Upper lobe of left lung (tissue), 6 donors: ENCODE data around the gene CXCR1. TPM values are rescaled to one million over a fixed set of nuclear protein-coding genes. Genes with fewer than 3 reads are reported as not detected.
"Not testable (repeated sequence)": the region's sequence is repeated elsewhere in the genome, so short reads cannot be mapped to it uniquely, and the experiment has no call there.

Experiments used
- ATAC-seq, 2 donors: fragments of 200-7000 bp; cut with Tn5 transposase; one replicate each; pipeline ENCODE4 v1.9.1; 2022; ENCODE audit warnings: mild to moderate bottlenecking in 2 of 2, moderate library complexity in 2 of 2; ENCODE audit not compliant: low FRiP score in 2 of 2
- DNase-seq, 2 donors: peaks; one replicate each; pipeline ENCODE4 v3.0.0-alpha.2; 2019 to 2020
- H3K27ac ChIP-seq, 4 donors: fragments of 200-600 bp; sonication (generic); one replicate each; pipeline ENCODE4 v1.5.1; 2016 to 2019
- H3K27me3 ChIP-seq, 4 donors: fragments of 200-600 bp; sonication (generic); one replicate each; pipeline ENCODE4 v1.5.1; 2017 to 2019
- H3K36me3 ChIP-seq, 4 donors: fragments of 200-600 bp; sonication (generic); one replicate each; pipeline ENCODE4 v1.5.1; 2016 to 2019
- H3K4me1 ChIP-seq, 4 donors: fragments of 200-600 bp; sonication (generic); one replicate each; pipeline ENCODE4 v1.5.1; 2018 to 2019
- H3K4me3 ChIP-seq, 4 donors: fragments of 200-600 bp; sonication (generic); one replicate each; pipeline ENCODE4 v1.5.1; 2017 to 2019; ENCODE audit warnings: mild to moderate bottlenecking in 2 of 4, moderate library complexity in 1 of 4
- H3K9me3 ChIP-seq, 4 donors: fragments of 200-600 bp; sonication (generic); one replicate each; pipeline ENCODE4 v1.5.1; 2018 to 2019
- CTCF ChIP-seq, 6 experiments: fragments of 450-650 bp in 4 of 6; fragments of 200-600 bp in 2 of 6; sonication (generic) in 2 of 6; IDR thresholded peaks; one replicate each; pipeline ENCODE4 v1.5.1; 2016 to 2019; ENCODE audit warnings: antibody characterized with exemption in 6 of 6
- EP300 ChIP-seq, 4 donors: sonication (generic); formaldehyde crosslinking; IDR thresholded peaks; one replicate each; pipeline ENCODE4 v1.5.1; 2017; ENCODE audit warnings: antibody characterized with exemption in 4 of 4, control low read depth in 2 of 4
- POLR2A ChIP-seq, 4 donors: fragments of 450-650 bp; IDR thresholded peaks; one replicate each; pipeline ENCODE4 v1.5.1; 2016 to 2017; ENCODE audit warnings: antibody characterized with exemption in 4 of 4, mild to moderate bottlenecking in 2 of 4
- POLR2AphosphoS5 ChIP-seq, 2 donors: sonication (generic); formaldehyde crosslinking; IDR thresholded peaks; one replicate each; pipeline ENCODE4 v1.5.1; 2017; ENCODE audit warnings: antibody characterized with exemption in 2 of 2
- WGBS, 2 donors: methylation state at CpG; one replicate each; pipeline ENCODE4 v1.1.5; 2017 to 2018; 5-methylcytosine and 5-hydroxymethylcytosine counted together
- total RNA-seq, 6 donors: library from RNA; depleted of rRNA in 4 of 6; stranded (reverse); fragments of >200 nt in 4 of 6; gene quantifications; one replicate each; pipeline versions ENCODE4 v1.1.0 to v1.2.1, GENCODE V29; 2016 to 2021
- donor health status: DM: no; HTN: no; CAD: no; lungs with moderate emphysema.
- donor health status: DM: no; HTN: yes; CAD: no; lungs with severe emphysema.

CXCR1 gene
- total RNA-seq, 6 donors from 2014 or later: 1.3 to 17.2 (median 6.4) TPM

GRCh38 chr2:218180467-218181114, 13.8 kb upstream of the CXCR1 start:
- H3K4me3 ChIP-seq: no peak overlapping the region
- WGBS, 2 donors: 73 to 75% methylated on average over 9 of the region's 9 CpGs
- peak; percentile 40 to 76 for ATAC-seq
- TF ChIP-seq POLR2A (IDR thresholded peaks at IDR 0.05): no peak
- no peaks in the 10 kb centered on the region for H3K27me3 ChIP-seq
- DNase-seq: no peak
- no peaks in the 10 kb centered on the region for H3K36me3 ChIP-seq
- H3K27ac ChIP-seq: no peak overlapping the region
- H3K4me1 ChIP-seq: peaks cover 0 to 10% (median 0%) of the 10 kb centered on the region in 4 donors
- no peaks in the 10 kb centered on the region for H3K9me3 ChIP-seq

- H3K4me3 ChIP-seq: no peak overlapping the region
- 80 to 83% methylated on average over 4 of the region's 4 CpGs for WGBS, 2 donors
- TF ChIP-seq POLR2A (IDR thresholded peaks at IDR 0.05) (no peak), POLR2AphosphoS5 (IDR thresholded peaks at IDR 0.05) (no peak), CTCF (IDR thresholded peaks at IDR 0.05) (no peak), EP300 (IDR thresholded peaks at IDR 0.05) (no peak)
- DNase-seq (peak in 1 of 2 donors; percentile 44), ATAC-seq (no peak)
- no peaks in the 10 kb centered on the region for H3K36me3 ChIP-seq
- peaks cover 0 to 10% (median 0%) of the 10 kb centered on the region in 4 donors for H3K4me1 ChIP-seq
- no peaks in the 10 kb centered on the region for H3K9me3 ChIP-seq
- peak overlapping the region in 1 of 4 donors; percentile 6 for H3K27ac ChIP-seq
- H3K27me3 ChIP-seq: no peaks in the 10 kb centered on the region
Observed at GRCh38 chr2:218179782-218180181, 13.0 kb upstream of the CXCR1 start.

- 85 to 97% methylated on average over 2 of the region's 2 CpGs for WGBS, 2 donors
- ATAC-seq (no peak), DNase-seq (no peak)
- Histone ChIP-seq H3K4me3 (no peak overlapping the region), H3K36me3 (no peaks in the 10 kb centered on the region), H3K27me3 (no peaks in the 10 kb centered on the region), H3K27ac (no peak overlapping the region), H3K9me3 (no peaks in the 10 kb centered on the region), H3K4me1 (peaks cover 0 to 9% (median 3%) of the 10 kb centered on the region in 4 donors)
- TF ChIP-seq POLR2A (IDR thresholded peaks at IDR 0.05) (no peak), EP300 (IDR thresholded peaks at IDR 0.05) (no peak), POLR2AphosphoS5 (IDR thresholded peaks at IDR 0.05) (no peak), CTCF (IDR thresholded peaks at IDR 0.05) (no peak)
Observed at GRCh38 chr2:218172845-218173244, 6.1 kb upstream of the CXCR1 start.

- WGBS, 2 donors: 89 to 94% methylated on average over 3 of the region's 3 CpGs
- H3K36me3 ChIP-seq: not testable (repeated sequence)
Observed at GRCh38 chr2:218171744-218172143, 5.0 kb upstream of the CXCR1 start.

GRCh38 chr2:218169757-218170546, 3.2 kb upstream of the CXCR1 start:
- no peaks in the 10 kb centered on the region for H3K9me3 ChIP-seq
- H3K4me3 ChIP-seq: no peak overlapping the region
- H3K27ac ChIP-seq: no peak overlapping the region
- no peaks in the 10 kb centered on the region for H3K27me3 ChIP-seq
- 71 to 73% methylated on average over 5 of the region's 5 CpGs for WGBS, 2 donors
- no peaks in the 10 kb centered on the region for H3K36me3 ChIP-seq
- H3K4me1 ChIP-seq: peaks cover 0 to 15% (median 0%) of the 10 kb centered on the region in 4 donors
- no peak for TF ChIP-seq POLR2A (IDR thresholded peaks at IDR 0.05)
- TF ChIP-seq EP300 (IDR thresholded peaks at IDR 0.05): no peak
- TF ChIP-seq CTCF (IDR thresholded peaks at IDR 0.05): no peak
- no peak for TF ChIP-seq POLR2AphosphoS5 (IDR thresholded peaks at IDR 0.05)
- no peak for ATAC-seq
- no peak for DNase-seq

More at GRCh38 chr2:218171744-218172143, 5.0 kb upstream of the CXCR1 start:
- peaks cover 0 to 13% (median 3%) of the 10 kb centered on the region in 4 donors for H3K4me1 ChIP-seq
- not testable (repeated sequence) for H3K4me3 ChIP-seq, ATAC-seq, H3K27me3 ChIP-seq, DNase-seq, H3K27ac ChIP-seq, H3K9me3 ChIP-seq
